Muscle layer of colon (tissue), 2 donors: ENCODE results near the gene MAML3.

Experiments
- H3K27ac ChIP-seq: one replicate; pipeline ENCODE4 v1.7.0; 2013; ENCODE audit warnings: low read depth, mild to moderate bottlenecking, low read length, moderate library complexity
- H3K27me3 ChIP-seq, 2 donors: one replicate each; pipeline ENCODE4 v1.7.0; 2013; ENCODE audit warnings: low read length in 2 of 2, mild to moderate bottlenecking in 2 of 2; ENCODE audit not compliant: insufficient read depth in 2 of 2, control insufficient read depth in 1 of 2
- H3K36me3 ChIP-seq: one replicate; pipeline ENCODE4 v1.7.0; 2013; ENCODE audit warnings: mild to moderate bottlenecking, low read length; ENCODE audit not compliant: insufficient read depth
- H3K4me1 ChIP-seq: one replicate; pipeline ENCODE4 v1.7.0; 2013; ENCODE audit warnings: mild to moderate bottlenecking, low read length; ENCODE audit not compliant: insufficient read depth
- H3K4me3 ChIP-seq, 2 donors: one replicate each; pipeline ENCODE4 v1.7.0; 2013; ENCODE audit warnings: low read length in 2 of 2, low read depth in 1 of 2, mild to moderate bottlenecking in 1 of 2, moderate library complexity in 1 of 2
- H3K9ac ChIP-seq: one replicate; pipeline ENCODE4 v1.7.0; 2013; ENCODE audit warnings: low read length
- H3K9me3 ChIP-seq: one replicate; pipeline ENCODE4 v1.7.0; 2013; ENCODE audit warnings: mild to moderate bottlenecking, low read length
- donor health status: abdominal sarcoma.
- donor health status: Adenocarcinoma of cecum.

MAML3 gene

DNA sequence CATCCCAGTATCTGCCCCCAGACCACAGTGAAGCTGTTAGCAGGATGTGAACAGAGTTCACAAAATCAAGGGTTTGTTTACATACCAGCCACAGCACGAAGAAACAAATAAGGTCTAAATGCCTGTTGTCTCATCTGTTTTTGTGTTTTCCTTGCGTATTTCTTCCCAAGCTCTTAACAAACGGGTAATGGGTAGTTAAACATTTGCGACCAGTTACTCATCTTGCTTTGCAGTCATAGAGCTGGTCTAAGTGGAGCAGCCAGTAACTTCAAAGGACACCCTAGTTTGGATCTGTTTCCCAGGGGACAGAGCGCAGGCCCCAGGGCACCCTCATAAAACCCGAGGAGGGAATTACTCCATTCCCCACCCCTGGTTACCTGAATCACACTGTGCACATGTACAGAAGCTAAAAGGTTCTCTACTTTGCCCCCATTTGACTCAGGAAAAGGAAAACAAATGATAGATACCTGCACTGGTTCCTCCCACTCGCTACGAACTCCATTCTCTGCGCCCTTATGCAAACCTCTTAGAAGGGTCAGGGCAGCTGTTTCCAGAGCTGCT is 68.8 kb downstream of the MAML3 start:
- Histone ChIP-seq H3K27ac (no peak overlapping the region), H3K9ac (no peak overlapping the region), H3K9me3 (no peaks in the 10 kb centered on the region), H3K4me3 (no peak overlapping the region), H3K36me3 (no peaks in the 10 kb centered on the region), H3K27me3 (no peaks in the 10 kb centered on the region), H3K4me1 (peaks cover 33% of the 10 kb centered on the region)

DNA sequence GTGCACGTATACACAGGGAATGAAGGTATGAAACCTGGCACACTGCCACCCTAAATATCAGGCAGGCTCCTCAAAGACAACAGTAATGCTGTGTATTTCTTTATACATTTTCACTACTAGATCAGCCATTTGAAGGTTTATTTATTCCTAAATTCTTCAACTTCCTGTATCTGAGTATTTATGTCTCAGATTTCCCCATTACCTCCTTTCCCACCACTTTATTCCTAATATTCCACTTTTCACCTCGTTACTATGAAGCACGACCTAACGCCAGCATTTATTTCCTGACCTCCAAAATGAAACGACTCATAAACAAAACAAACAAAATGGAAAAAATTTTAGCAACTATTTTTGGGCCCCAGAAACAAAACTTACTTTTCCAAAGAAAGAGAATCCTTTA is 69.6 kb downstream of the MAML3 start:
- Histone ChIP-seq H3K27me3 (no peaks in the 10 kb centered on the region), H3K27ac (no peak overlapping the region), H3K4me1 (peaks cover 33% of the 10 kb centered on the region), H3K9me3 (no peaks in the 10 kb centered on the region), H3K4me3 (no peak overlapping the region), H3K36me3 (no peaks in the 10 kb centered on the region), H3K9ac (no peak overlapping the region)

DNA sequence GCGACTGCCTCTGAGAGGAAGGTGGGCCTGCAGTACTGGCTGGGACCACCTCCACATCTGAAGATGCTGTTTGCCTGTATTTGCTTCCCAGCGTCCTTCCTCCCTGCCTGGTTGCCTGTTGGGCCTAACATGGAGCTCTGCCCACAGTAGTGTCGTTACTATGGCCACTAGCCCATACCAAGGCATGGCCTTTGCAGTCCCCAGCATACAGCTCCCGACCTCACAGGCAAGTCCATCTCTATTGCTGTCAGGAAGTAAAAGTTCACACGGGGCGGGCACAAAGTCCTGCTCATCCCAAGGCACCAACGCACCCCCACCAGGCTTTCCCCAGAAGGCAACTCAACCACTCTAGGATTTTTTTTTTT is 71.6 kb downstream of the MAML3 start:
- no peak overlapping the region for H3K27ac ChIP-seq
- H3K4me3 ChIP-seq: no peak overlapping the region
- H3K9me3 ChIP-seq: no peaks in the 10 kb centered on the region
- H3K36me3 ChIP-seq: no peaks in the 10 kb centered on the region
- no peak overlapping the region for H3K9ac ChIP-seq
- no peaks in the 10 kb centered on the region for H3K27me3 ChIP-seq
- peaks cover 33% of the 10 kb centered on the region for H3K4me1 ChIP-seq

DNA sequence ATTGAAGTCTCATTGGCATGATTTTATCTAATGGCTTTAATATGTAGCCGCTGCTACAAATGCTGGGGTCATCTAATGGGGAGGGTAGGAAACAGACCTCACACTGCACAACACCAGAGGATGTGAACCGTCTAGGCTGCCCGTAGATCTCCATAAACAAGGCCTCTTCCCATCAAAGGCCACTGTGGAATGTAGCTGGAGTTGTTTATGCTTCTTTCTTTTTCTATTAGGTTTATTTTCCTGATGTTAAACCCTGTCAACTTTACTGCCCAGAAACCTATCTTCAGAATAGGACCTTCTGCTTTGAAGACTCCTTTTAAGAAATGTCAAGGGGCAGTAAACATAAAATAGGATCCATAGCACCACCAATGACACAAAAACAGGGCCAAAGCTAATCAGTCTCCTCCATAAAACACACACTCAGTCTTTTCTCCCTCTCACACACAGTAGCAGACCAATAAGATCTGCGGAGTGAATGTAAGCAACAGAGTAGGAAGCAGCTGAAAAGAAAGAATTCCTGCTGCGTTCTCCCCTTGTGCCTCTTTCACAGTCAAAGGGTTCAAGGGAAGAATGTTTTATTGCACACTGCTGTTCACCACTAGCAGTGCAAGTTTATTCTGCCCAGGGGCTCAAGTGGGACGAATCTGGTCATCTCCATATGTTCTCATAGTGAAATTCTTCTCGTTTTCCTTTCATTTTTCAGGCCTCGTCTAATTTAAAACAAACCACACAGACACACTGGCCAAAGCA is 72.2 kb downstream of the MAML3 start:
- Histone ChIP-seq H3K9ac (no peak overlapping the region), H3K4me1 (peaks cover 33% of the 10 kb centered on the region), H3K4me3 (no peak overlapping the region), H3K27ac (no peak overlapping the region), H3K36me3 (no peaks in the 10 kb centered on the region), H3K27me3 (no peaks in the 10 kb centered on the region), H3K9me3 (no peaks in the 10 kb centered on the region)

DNA sequence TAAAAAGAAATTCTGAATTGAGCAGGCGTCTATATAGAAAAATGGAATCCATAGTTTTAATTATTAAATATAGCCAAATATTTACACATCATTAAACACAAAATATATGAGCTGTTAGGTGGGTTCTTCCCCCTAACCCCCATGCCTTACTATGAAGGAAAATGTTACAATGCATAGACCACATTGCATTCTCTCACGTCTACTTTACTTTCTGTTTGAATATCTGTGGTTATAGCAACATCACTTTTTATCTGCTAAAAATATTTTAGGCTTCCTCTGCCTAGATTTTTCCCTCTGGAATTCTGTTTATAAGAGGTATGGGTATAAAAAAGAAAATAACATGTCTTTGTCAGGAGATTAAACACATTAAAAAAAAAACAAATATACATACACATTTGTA is 73.1 kb downstream of the MAML3 start:
- Histone ChIP-seq H3K36me3 (no peaks in the 10 kb centered on the region), H3K9ac (no peak overlapping the region), H3K4me1 (peaks cover 33% of the 10 kb centered on the region)

DNA sequence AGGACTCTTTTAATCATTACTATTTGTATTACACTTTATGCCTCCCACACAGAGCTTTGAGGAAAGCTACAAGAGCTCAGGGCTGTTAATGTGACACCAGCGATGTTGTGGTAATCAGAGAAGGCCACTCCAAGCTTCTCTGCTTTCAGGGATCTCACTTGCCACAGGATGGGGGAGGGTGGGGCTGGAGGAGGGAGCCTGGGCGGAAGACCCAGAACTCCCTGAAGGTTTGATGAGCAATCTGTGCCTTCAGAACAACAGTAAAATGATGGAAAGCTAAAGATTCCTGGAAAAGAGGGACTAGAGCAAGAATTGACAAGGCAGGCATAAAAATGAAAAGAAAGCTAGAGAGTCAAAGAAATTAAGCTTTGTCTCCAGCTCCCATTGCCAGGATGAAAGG is 75.6 kb downstream of the MAML3 start:
- Histone ChIP-seq H3K9ac (no peak overlapping the region), H3K36me3 (no peaks in the 10 kb centered on the region), H3K27ac (no peak overlapping the region), H3K4me3 (no peak overlapping the region), H3K9me3 (no peaks in the 10 kb centered on the region), H3K27me3 (no peaks in the 10 kb centered on the region), H3K4me1 (peaks cover 15% of the 10 kb centered on the region)

More for the DNA sequence above, 73.1 kb downstream of the MAML3 start:
- Histone ChIP-seq H3K4me3 (no peak overlapping the region), H3K27me3 (no peaks in the 10 kb centered on the region), H3K9me3 (no peaks in the 10 kb centered on the region), H3K27ac (no peak overlapping the region)

DNA sequence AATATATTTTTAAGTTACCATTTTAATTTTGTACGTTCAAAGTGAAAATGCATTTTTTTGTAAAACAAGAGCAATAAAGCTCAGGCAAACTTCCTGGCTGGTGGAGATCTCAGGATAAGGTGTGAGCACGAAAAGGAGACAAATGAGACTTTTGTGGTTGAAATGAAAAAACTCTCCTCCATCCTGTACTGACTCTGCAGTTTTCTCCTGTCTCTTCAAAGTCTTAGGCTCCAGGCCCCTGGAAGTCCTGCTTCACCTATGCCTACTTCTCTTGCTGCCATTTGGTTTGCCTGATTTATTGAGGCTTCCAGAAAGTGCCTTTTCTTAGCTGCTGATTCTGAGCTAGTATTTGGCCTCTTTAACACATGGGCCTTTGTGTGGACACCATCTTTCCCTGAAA is 77.7 kb downstream of the MAML3 start:
- Histone ChIP-seq H3K9ac (no peak overlapping the region), H3K4me1 (peaks cover 2% of the 10 kb centered on the region), H3K36me3 (no peaks in the 10 kb centered on the region), H3K27me3 (no peaks in the 10 kb centered on the region), H3K27ac (no peak overlapping the region), H3K4me3 (no peak overlapping the region), H3K9me3 (no peaks in the 10 kb centered on the region)

DNA sequence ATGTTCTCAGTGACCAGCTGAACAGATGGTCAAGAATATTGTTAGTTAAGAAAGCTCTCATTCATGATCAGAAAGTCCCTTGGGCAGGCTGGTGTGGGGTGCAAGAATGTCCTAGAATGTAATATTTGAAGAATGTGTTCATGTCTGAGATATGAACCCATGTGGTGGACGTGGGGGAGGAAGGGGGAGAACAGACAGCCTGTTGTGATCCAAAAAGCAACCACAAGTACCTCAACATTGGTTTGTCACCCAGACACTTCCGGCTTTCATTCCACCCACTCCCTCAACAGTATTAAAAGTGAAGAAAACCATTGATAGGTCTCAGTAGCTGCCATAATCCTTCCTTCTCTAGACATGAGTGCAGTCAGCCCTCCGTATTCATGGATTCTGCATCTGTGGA is 82.2 kb downstream of the MAML3 start:
- Histone ChIP-seq H3K4me1 (no peaks in the 10 kb centered on the region), H3K36me3 (no peaks in the 10 kb centered on the region), H3K27ac (no peak overlapping the region), H3K4me3 (no peak overlapping the region), H3K27me3 (no peaks in the 10 kb centered on the region), H3K9me3 (no peaks in the 10 kb centered on the region), H3K9ac (no peak overlapping the region)

DNA sequence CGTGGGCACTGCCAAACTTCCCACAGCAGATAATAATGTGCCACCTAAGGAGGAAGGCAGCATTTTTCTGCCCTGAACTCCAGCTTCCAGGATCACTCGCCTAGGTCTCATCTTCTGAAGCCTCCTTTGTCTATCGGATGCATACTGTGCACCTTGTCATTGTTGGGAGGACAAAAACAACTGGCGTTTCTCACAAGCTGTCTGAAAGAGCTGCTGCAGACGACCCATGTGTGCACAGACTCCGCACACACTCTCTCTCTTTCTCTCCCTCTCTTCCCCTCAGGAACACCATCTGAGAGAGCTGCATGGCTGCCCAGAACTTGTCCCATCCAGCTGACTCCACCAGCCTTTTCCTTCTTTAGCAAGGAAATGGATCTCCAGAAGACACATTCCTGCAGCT is 83.0 kb downstream of the MAML3 start:
- Histone ChIP-seq H3K4me1 (peaks cover 7% of the 10 kb centered on the region), H3K27ac (no peak overlapping the region), H3K4me3 (no peak overlapping the region)

DNA sequence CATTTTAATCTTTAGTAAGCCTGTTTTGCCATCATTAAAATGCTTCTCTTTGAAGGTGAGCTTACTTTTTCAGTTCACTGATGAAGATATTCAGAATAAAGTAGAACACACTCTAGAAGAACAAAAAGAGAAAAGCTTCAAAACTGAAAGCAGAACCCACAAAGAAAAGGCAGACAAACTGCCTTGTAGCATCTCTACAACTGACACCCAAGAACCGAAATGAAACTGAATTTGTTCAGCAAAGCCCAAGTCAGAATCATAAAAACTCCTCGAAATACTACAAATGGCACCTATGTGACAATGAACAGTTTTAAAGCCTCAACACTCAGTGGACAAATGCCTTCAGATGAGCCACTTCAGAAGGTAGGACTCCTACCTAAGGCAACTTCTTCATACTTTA is 83.6 kb downstream of the MAML3 start:
- no peaks in the 10 kb centered on the region for H3K9me3 ChIP-seq
- H3K27me3 ChIP-seq: no peaks in the 10 kb centered on the region
- no peaks in the 10 kb centered on the region for H3K36me3 ChIP-seq
- peaks cover 12% of the 10 kb centered on the region for H3K4me1 ChIP-seq
- H3K4me3 ChIP-seq: no peak overlapping the region
- no peak overlapping the region for H3K27ac ChIP-seq
- no peak overlapping the region for H3K9ac ChIP-seq

More for the DNA sequence above, 83.0 kb downstream of the MAML3 start:
- no peaks in the 10 kb centered on the region for H3K27me3 ChIP-seq
- H3K36me3 ChIP-seq: no peaks in the 10 kb centered on the region
- no peaks in the 10 kb centered on the region for H3K9me3 ChIP-seq
- no peak overlapping the region for H3K9ac ChIP-seq

DNA sequence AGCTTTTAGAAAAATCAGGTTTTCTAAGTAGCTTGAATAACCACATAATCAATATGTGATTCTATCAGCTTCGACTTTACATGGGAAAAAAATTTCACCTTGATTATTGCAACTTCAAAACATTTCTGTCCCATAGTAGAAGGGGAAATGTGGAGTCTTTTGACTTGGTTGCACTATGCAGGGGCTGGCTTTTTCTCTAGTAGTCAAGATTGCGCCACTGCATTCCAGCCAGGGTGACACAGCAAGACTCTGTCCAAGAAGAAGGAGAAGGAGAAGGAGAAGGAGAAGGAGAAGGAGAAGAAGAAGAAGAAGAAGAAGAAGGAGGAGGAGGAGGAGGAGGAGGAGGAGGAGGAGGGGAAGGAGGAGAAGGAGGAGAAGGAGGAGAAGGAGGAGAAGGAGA is 84.9 kb downstream of the MAML3 start:
- H3K27me3 ChIP-seq: no peaks in the 10 kb centered on the region
- H3K27ac ChIP-seq: no peak overlapping the region
- no peaks in the 10 kb centered on the region for H3K36me3 ChIP-seq
- peaks cover 12% of the 10 kb centered on the region for H3K4me1 ChIP-seq
- no peak overlapping the region for H3K4me3 ChIP-seq
- no peaks in the 10 kb centered on the region for H3K9me3 ChIP-seq
- H3K9ac ChIP-seq: no peak overlapping the region

DNA sequence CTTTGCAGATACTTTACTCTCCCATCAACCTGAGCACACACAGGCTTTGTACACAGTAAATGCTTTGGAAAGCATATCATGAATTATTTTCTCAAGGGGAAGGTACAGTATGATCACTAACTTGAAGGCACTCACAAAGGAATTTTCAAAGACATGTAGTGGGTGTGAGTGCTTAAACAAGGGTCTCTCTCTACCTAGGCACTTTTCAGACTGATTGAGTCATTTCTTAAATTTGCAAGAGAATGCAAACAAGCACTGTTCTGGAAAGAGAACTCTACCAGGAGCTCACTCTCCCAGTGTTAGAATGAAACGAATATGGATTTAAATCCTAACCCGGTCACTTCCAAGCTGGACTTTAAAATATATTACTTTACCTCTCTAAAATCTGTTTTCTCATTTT is 85.7 kb downstream of the MAML3 start:
- H3K4me1 ChIP-seq: peaks cover 12% of the 10 kb centered on the region

More for the DNA sequence above, 85.7 kb downstream of the MAML3 start:
- Histone ChIP-seq H3K9ac (no peak overlapping the region), H3K36me3 (no peaks in the 10 kb centered on the region), H3K27ac (no peak overlapping the region), H3K4me3 (no peak overlapping the region), H3K9me3 (no peaks in the 10 kb centered on the region), H3K27me3 (no peaks in the 10 kb centered on the region)
